OCI-M2 (cell line): ENCODE results near the gene CHID1.

Experiments
- DNase-seq: peaks from one replicate; lab custom pipeline; 2025; ENCODE audit not compliant: unreplicated experiment; lab: John Stamatoyannopoulos, UW

CHID1 gene

DNA sequence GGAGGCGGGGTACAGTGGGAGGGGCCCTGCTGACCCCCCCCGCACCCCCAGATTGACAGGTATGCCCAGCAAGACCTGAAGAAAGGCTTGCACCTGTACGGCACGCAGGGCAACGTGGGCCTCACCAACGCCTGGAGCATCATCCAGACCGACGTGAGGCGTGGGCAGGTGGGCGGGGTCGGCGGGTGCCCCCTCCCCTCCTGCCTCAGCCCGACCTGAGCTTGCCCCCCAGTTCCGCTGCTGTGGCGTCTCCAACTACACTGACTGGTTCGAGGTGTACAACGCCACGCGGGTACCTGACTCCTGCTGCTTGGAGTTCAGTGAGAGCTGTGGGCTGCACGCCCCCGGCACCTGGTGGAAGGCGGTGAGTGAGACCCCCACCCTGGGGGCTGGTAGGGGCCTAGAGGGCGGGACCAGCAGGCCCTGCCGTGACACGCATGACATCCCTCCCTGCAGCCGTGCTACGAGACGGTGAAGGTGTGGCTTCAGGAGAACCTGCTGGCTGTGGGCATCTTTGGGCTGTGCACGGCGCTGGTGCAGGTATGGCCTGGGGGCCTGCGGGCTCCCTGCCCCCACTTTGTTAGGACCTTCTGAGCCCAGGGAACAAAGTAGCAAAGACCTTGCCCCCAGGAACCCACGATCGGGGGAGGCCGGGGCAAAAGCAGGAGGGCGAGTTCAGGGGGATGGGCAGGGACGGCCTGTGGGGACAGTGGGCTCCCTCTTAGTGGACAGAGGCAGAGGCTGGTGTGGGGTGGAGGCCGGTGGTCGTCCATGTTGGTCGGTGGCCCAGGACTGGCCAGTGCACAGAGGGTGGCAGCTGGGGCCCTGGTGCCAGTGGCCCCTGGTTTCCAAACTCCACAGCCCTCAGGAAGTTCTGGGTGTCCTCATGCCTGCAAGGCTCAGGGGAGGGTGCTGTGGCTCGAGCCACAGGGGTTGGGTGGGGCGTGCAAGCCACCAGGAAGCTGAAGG lies 44.9 kb downstream of the CHID1 start:
- no peak for DNase-seq

DNA sequence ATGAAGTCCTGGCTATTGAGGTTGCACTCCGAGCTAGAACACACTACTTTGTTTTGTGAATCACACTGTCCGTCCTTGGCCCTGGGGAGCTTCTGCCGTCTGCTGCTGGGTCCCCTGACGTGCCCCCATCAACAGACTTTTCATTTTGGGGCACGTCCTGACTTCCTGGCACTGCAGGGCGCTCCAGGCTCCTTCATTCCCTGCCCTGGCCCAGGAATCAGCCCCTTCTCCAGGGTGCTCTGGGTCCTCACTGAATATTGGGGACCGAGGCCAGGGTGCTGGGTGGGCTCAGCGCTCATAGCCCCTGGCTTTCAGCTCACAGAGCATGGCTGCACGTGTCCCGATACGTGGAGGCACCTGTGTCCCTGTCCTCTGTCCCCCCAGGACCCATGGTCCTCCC lies 45.7 kb downstream of the CHID1 start:
- no peak for DNase-seq

DNA sequence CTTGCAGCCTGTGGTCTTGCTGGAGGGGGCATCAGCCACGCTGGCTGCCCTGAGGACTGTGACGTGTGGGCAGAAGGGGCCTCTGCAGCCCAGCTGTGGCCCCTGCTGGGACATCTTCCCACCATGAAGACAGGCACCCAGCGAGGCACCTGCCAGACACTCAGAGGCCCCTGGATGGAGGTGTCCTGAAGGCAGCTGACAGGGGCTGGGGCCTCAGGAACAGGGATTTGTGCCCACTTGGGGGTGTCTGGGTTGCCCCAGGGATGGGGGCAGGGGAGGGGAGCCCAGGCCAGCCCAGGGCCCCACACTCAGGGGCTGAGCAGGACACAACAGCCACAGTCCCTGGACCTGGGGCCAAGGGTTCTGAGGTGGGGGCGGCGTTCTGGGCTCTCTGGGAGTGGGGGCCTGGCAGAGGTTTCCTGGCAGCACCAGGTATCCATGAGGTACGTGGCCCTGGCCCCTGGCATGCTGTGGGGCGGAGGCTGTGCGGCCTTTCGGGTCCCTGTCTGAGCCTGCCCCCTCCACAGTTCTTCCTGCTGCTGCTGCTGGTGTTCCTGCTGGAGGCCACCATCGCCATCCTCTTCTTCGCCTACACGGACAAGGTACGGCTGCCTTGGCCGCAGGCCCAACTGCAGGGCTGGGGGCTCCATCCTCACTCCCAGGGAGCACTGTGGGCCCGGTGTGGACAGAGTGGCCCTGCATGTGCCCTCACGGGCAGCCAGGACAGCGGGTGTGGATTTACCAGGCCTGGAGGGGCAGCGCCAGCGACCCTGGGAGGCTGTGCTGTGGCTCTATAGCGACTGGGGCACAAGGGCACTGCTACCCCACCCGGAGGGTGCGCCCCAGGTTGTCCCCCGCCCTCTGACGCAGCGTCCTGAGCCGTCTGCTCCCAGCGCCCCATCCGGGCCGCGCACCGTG lies 46.4 kb downstream of the CHID1 start:
- no peak for DNase-seq

DNA sequence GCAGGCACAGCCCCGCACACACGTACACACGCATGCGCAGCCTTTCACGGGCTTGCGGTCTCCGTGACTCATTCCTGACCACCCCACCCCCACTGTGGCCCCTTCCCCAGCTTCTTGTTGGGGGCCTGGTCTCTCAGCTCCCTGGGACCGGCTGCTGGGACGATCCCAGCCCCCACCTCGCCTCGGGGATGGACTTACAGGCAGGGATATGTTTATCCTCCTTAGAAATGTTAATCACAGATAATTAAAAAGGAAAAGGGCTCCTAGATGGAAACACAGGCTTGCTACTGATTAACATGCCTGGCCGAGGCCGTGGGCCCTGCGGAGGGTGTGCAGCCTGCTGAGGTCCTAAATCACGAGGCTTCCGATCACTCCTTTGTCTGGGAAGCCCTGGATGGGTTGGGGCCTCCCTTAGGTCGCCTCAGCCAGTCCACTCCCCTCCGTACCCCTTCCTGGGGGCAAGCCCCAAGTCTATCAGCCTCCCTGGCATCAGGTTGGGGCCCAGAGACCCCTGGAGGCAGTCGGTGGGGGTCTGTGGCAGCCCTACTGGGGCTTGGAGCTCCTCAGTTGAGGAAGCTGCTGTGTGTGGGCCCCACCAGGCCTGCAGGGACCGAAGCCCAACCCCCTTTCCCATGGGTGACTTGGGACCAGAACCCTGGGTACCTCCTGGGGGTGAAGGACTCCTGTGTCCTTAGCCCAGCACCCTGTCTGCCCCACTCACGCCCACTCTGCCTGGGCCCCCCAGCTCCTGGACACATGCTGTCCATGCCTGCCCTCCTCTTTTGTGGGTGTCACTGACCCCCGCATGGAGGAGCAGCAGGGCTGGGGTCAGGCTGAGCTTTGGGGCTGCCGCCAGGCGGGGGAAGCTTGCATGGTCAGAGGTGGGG lies 47.3 kb downstream of the CHID1 start:
- no peak for DNase-seq

DNA sequence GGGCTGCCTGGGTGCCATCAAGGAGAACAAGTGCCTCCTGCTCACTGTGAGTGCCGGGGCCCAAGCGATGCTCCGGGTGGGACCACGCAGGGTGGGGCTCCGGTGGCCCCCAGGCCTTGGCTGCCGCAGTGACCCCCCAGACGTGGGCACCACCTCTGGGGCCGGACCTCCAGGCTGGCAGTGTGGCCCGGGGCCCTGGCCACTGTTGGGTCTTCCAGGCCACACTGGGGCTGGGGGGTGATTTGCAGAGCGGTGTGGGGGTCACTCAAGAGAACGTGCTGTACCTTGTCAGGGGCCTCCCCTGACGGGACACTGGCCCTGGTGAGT lies 48.0 kb downstream of the CHID1 start:
- no peak for DNase-seq

DNA sequence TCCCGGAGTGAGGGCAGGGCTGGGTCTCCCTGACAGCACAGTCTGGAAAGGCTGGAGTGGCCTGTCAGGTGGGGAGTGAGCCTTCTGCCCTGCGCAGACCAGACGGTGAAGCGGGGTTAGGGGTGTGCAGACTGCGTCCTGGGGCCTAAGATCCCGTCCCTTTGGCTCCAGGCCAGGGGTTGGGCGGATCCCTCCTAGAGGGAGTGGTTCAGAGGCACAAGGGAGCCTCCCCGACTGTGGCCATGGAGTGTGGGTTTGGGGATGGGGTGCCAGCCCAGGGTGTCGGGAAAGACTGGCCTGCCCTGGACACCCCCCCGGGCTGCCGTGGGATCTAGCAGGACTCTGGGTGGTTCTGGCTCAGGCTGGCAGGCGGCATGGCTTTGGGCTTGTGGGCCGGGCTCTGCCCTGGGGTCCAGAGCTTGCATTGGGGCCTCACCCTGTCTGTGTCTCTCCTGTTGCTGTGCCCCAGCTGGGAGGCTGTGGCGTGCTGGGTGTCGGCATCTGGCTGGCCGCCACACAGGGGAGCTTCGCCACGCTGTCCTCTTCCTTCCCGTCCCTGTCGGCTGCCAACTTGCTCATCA lies 48.4 kb downstream of the CHID1 start:
- no peak for DNase-seq

DNA sequence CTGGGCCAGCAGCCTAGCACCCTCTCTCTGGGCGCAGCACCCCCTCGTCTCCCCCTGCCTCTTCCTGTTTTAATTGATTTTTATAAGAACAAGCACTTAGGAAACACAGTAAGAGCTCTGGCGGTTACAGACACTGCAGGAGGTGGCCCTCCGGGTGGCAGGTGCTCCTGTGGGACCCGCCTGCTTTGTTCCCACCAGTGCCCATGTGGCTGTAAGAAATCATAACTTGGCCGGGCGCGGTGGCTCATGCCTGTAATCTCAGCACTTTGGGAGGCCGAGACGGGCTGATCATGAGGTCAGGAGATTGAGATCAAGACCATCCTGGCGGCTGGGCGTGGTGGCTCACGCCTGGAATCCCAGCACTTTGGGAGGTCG lies 49.5 kb downstream of the CHID1 start:
- DNase-seq, result no peak

DNA sequence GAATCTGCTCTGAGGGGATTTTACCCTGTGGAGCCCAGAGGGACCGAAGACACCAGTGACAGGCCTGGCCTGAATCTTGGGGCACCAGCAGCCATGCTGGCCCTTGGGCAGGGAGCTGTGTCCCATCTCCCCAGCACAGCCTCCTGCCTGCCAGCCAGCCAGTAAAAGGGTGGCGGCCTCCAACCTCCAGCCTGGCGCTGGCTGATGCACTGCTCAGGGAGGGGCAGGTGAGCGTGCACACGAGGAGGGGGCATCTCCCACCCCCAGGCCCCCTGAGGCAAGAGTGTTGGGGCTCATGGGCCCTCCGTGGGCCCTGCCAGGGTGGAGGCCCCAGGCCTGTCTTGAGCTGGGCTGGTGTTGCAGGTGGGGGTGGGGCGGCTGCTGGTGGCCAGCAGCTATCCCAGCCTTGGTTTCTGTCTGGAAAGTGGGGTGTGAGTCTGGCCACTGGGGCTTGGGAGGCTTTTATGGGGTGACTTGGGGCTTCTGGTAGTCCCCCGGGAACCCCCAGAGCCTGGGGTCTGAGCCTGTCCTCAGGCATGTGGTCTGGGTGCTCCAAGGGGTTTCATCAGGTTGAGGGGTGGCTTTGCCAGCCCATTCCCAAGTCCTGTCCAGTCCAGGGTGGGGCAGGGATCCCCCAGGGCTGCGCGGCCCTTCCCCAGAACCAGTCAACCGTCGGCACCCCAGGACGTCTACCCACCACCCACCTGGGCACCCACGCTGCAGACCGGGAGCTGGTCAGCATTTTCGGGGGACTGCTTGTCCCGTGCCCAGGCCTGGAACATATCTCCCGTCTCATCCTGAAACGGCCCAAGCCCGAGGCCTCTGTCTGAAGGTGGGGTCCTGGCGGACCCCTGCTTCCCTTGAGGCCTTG lies 50.1 kb downstream of the CHID1 start:
- DNase-seq, result no peak

DNA sequence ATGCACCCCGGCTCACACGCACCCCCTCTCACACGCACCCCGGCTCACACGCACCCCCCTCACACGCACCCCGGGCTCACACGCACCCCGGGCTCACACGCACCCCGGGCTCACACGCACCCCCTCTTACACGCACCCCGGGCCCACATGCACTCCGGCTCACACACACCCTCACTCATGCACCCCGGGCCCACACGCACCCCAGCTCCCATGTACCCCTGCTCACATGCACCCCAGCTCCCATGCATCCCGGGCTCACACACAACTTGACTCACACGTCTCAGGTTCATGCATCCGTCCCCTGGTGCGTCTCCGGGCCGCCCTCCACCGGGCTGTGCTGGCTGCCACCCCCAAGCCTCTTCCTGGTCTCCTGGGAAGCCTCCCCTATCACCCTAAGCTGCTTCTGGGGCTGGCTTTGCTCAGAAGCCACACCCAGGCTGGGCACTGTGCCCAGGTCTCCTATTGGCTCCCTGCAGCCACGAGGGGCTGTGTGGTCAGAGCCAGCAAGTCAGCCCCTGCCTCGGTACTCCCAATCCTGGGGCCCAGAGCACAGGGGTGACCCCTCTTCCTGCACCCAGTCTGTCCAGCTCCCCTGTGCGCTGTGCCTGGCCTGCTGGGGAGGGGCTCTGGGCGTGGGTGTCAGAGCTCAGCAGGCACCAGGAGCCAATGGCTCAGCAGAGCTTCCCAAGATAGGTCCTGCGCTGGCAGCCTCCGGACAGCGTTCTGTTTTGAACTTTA lies 51.0 kb downstream of the CHID1 start:
- DNase-seq, result no peak

DNA sequence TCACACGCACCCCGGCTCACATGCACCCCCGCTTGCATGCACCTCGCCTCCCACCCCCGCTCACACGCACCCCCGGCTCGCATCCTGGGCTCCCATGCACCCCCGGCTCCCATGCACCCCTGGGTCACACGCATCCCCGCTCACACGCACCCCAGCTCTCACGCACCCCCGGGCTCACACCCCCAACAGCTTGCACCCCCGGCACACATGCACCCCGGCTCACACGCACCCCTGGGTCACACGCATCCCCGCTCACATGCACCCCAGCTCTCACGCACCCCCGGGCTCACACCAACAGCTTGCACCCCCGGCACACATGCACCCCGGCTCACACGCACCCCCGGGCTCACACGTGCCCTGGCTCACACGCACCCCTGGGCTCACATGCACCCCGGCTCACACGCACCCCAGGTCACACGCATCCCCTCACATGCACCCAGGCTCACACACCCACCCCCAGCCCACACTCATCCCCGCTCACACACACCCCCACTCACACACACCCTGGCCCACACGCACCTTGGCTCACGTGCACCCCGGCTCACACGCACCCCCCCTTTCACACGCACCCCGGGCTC lies 51.8 kb downstream of the CHID1 start:
- no peak for DNase-seq

DNA sequence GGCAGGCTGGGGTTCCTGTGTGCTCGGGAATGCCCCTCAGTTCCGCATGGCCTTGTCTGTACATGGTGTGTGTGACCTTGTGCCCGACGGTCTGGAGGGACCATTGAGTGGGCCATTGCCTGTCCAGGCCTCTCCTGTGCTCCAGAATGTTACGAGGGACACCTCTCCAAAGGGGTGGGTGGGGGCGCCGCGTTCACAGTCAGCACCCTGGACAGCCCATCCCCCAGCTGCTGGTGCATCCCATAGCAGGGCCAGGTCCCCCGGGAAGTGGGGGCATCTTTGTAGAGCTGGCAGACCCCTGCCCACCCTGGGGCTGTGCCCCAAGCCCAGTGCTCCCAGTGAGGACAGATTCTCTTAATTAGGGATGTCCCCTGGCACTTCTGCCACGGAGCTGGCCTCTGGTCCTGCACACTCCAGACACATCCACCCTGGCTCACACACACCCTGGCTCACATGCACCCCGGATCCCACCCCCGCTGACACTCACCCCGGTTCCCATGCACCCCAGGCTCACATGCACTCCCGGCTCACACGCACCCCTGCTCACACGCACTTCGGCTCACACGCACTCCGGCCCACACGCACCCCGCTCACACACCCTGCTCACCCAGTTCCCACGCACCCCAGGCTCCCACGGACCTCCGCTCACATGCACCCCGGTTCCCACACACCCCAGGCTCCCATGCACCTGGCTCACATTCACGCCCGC lies 52.4 kb downstream of the CHID1 start:
- DNase-seq, result no peak

DNA sequence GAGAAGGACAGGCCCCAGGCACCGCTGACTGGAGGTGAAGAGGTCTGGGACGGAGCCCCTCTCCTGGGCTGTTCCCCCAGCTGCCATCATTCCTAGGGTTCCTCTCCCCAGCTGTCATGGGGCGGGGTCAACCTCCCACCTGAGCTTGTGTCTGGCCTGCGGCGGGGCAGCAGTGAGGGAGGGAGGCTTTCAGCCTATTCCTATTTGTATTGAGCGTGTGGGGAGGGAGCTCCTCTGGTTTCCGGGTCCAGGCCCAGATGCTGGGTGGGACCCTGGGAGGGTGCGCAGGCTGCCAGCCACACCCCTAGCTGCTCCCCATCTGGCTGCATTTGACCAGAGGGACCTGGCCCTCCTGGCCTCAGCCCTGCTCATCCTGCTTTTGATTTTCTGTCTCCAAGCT lies 54.2 kb downstream of the CHID1 start:
- no peak for DNase-seq

DNA sequence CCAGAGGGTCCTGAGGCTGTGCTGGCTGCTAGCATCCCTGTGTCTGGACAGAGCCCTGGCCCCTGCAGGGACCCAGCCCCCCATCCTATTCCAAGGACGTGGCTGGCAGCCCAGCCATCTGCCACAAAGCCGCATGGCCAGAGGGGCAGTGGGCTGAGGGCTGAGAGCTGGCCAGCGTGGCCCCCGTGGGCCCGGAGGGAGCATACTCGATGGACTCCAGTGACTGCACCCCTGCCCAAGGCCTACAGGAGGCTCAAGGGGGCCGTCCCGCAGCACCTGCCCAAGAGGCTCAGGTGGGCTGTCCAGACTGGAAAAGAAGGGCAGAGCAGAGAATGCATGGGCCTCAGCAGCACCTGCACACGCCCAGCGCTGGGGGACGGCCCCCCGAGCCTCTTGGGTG lies 54.8 kb downstream of the CHID1 start:
- DNase-seq, result no peak

DNA sequence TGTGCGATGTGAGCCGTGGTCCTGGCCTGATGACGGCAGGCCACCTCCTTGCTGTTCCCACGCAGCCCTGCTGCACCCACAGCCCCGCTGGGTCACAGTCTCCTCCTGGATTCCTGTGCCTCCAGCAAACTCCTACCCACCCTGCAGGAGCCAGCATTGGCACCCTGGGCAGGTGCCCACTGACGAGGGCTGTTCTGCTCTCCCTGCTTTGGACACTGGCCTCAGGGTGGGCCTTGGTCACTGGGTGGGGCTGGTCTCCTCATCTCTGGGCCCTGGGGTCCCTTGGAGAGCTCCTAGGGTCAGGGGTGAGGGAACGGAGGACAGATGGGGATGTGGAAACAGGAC lies 55.3 kb downstream of the CHID1 start:
- DNase-seq, result no peak

DNA sequence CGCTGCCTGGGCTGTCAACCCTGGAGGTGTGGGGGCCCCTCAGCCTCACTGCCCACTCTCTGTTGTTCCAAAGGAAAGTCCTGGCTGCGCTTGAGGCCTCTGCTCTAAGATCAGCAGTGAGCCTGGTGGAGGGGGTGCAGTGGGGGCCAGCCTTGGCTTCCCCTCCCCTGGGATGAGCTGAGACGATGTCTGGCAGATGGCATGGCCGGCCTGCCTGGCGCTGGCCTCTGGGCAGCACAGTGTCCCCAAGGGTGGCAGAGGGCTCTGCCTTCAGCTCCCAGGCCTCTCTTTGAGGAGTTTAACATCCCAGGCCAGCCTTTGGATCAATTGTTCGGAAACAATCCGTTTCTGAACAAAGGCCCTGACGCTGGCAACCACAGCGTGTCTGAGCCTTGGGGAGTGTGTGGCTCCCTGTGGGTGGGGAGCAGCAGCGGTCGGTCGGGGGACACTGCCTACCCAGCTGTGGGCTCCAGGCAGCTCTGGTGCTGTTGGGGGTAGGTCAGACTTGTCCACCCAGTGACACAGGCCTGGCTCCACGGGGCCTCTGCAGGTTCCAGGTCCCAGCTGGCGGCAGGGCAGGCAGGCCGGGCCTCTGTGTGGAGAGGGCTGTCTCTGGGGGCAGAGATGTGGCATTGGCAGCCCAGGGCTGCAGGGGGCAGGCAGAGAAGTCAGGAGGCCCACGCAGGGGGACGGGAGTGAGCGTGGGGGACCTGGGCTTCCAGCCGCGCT lies 55.8 kb downstream of the CHID1 start:
- no peak for DNase-seq

DNA sequence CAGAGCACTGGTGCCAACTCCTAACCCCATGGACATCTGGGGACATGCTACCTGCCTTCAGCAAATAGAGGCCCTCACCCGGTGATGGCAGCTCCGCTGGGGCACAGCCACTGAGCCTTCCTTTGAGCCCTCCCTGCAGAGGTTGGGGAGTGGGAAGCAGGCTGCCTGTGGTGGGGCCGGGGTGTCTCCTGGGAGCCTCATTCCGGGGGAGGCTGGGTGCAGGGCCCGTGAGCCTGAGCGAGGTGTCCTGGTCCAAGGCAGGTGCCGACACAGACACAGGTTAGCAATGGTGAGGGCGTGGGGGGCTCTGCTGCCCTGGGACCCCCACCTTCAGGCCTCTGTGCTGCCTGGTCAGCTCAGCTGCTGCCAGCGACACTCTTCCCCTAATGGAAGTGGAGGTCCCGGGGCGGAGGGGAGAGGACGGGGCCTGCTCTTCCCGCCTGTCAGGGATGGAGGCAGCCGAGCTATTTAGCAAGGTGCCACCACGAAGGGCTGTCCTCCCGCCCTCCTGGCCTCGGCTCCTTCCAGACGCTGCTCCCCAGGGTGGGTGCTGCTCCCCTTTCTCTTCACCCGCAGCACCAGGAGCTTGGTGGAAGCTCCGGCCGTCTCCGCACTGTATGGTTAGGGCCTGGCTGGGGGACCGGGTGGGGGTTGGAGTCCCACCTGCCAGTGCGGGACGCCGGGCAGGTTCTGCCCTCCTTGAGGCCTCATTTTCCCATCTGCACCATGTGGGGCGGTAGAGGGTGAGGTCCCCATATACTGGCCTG lies 56.7 kb downstream of the CHID1 start:
- no peak for DNase-seq

DNA sequence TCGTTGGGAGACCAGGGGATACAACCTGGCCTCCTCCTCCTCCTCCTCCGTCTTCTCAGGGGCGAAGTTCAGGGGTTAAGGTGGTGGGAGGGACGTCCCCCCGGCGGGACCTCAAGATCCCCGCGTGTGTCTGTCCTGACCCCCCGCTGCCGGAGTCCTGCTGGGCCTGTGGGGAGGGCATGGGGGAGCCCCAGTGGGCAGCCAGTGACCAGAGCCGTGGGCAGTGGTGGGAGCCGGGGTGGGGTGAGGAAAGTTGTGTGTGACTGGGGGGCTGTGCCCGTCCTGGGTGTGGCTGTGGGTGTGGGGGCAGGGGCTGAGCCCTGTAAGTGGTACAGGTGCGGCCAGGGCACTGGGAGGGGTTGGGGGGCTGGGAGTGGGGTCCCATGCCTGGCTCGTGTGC lies 57.8 kb downstream of the CHID1 start:
- no peak for DNase-seq
